Measurements from ENCODE around the gene GPSM1. TPM values are rescaled to one million over a fixed set of nuclear protein-coding genes. Genes with fewer than 3 reads are reported as not detected.

The GPSM1 gene
- total and polyA plus RNA-seq, 2 donors (not counting 1 experiment from before 2014, with no cell fraction given) = 2.4 to 6.3 TPM

DNA sequence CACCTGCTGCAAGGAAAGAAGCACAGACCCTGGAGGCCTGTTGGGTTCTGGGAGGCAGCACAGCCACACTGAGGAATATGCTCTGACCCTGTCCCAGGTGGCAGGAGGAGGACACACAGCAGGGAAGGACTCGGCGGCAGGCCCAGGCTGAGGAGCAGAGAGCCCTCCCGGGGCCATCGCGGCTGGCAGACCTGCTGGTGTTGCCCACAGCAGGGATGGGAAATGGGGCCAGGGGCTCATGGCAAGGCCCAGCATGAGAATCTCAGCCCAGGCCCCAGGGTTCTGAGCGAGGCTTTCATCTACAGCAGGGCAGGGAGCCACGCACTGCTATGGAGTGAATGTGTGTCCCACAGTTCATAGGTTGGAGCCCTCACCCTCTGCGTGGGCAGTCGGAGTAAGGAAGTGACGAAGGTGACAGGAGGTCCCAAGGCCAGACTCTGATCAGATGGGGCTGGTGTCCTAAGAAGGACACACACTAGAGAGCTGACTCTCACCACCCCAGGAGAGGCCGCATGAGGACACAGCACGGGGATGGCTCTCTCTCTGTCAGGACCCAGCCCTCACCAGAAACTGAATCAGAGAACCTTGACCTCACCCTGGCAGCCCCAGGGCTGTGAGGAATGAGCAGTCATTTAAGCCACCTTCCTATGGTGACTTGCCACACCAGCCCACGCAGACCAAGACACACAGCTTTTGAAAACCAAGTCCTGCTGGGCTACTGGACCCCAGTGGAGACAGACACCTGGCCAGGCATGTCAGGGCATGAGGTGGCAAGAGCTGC is 10.3 kb upstream of the GPSM1 start:
- H3K4me1 ChIP-seq (ENCODE audit: control insufficient read depth in 2 of 2, insufficient read depth in 2 of 2, low read length in 2 of 2) = peaks cover 15 to 22% of the 10 kb centered on the region in 2 donors
- ChIA-PET CTCF (no interaction called here), POLR2A (no interaction called here)
- peaks cover 16% of the 10 kb centered on the region for H3K4me1 Mint-ChIP-seq
- ATAC-seq (ENCODE audit: low read depth) (no peak), DNase-seq (no peak)
- no peak overlapping the region for H3K4me3 Mint-ChIP-seq
- H3K79me2 ChIP-seq (ENCODE audit: control insufficient read depth, insufficient read depth, low read length) = no peaks in the 10 kb centered on the region
- TF ChIP-seq, protein P1, sequence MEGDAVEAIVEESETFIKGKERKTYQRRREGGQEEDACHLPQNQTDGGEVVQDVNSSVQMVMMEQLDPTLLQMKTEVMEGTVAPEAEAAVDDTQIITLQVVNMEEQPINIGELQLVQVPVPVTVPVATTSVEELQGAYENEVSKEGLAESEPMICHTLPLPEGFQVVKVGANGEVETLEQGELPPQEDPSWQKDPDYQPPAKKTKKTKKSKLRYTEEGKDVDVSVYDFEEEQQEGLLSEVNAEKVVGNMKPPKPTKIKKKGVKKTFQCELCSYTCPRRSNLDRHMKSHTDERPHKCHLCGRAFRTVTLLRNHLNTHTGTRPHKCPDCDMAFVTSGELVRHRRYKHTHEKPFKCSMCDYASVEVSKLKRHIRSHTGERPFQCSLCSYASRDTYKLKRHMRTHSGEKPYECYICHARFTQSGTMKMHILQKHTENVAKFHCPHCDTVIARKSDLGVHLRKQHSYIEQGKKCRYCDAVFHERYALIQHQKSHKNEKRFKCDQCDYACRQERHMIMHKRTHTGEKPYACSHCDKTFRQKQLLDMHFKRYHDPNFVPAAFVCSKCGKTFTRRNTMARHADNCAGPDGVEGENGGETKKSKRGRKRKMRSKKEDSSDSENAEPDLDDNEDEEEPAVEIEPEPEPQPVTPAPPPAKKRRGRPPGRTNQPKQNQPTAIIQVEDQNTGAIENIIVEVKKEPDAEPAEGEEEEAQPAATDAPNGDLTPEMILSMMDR (IDR thresholded peaks at IDR 0.05) = no peak
- TF ChIP-seq EZH2 (IDR thresholded peaks at IDR 0.05; ENCODE audit: borderline replicate concordance, insufficient read depth, low read depth, low read length, poor library complexity, severe bottlenecking) = no peak
- H3K36me3 ChIP-seq (replicated peaks in 1 of 2; ENCODE audit: control extremely low read depth in 1 of 2, control insufficient read depth in 1 of 2, extremely low read depth in 1 of 2, insufficient read depth in 2 of 2, low read length in 1 of 2) = no peaks in the 10 kb centered on the region
- H3K27me3 Mint-ChIP-seq = peaks cover 12% of the 10 kb centered on the region
- intact Hi-C loops (cut with micrococcal nuclease) = no loop called here
- peaks cover 3% of the 10 kb centered on the region for H3K9me3 Mint-ChIP-seq (ENCODE audit: insufficient read depth)
- no peaks in the 10 kb centered on the region for H4K20me1 ChIP-seq (ENCODE audit: control insufficient read depth, insufficient read depth, low read length, poor library complexity, severe bottlenecking)
- 53% methylated on average over 13 of the region's 13 CpGs for WGBS (ENCODE audit: insufficient coverage)
- H2AFZ ChIP-seq (ENCODE audit: insufficient read depth, low read depth, low read length, poor library complexity, severe bottlenecking) = no peak overlapping the region
- no peak overlapping the region for H3K4me3 ChIP-seq (ENCODE audit: control extremely low read depth in 1 of 5, extremely low read depth in 1 of 5, insufficient read depth in 1 of 5, low read depth in 2 of 5, low read length in 4 of 5)
- H3K9ac ChIP-seq (ENCODE audit: low read length) = no peak overlapping the region
- no peak overlapping the region for H3K4me2 ChIP-seq (replicated peaks; ENCODE audit: low read depth, low read length, poor library complexity, severe bottlenecking)
- no peak overlapping the region for H3K27ac ChIP-seq (ENCODE audit: low read length in 2 of 2)
- peaks cover 0 to 6% (median 0%) of the 10 kb centered on the region in 4 experiments for H3K27me3 ChIP-seq (replicated peaks in 1 of 4; ENCODE audit: control extremely low read depth in 1 of 4, control insufficient read depth in 3 of 4, insufficient read depth in 4 of 4, low read length in 3 of 4)
- no peak overlapping the region for H3K27ac Mint-ChIP-seq
- H3K9me3 ChIP-seq (ENCODE audit: control extremely low read depth in 1 of 3, control insufficient read depth in 2 of 3, insufficient read depth in 1 of 3, low read length in 2 of 3) = peaks cover 0 to 27% (median 10%) of the 10 kb centered on the region in 3 donors

DNA sequence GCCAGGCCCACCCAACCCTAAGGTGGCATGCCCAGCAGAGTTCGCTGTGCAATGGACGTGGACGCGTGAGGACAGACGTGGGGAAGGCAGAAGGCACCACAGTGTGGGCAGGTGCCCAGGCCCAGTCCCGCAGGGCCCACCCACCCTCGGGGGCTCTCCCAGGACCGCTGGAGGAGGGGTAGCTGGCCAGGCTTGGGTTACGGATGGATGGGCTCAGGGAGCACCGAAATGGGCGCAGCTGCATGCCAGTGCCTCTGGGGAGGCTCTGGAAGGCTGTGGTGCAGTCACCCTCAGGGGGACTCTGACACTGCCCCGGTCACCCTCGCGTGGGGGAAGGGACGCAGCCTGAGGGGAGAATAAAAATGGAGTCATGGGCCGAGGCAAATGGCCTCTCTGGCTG is 9.6 kb upstream of the GPSM1 start:
- Histone ChIP-seq H3K4me3 (ENCODE audit: control extremely low read depth in 1 of 5, extremely low read depth in 1 of 5, insufficient read depth in 1 of 5, low read depth in 2 of 5, low read length in 4 of 5) (no peak overlapping the region), H3K36me3 (replicated peaks in 1 of 2; ENCODE audit: control extremely low read depth in 1 of 2, control insufficient read depth in 1 of 2, extremely low read depth in 1 of 2, insufficient read depth in 2 of 2, low read length in 1 of 2) (no peaks in the 10 kb centered on the region), H3K4me2 (replicated peaks; ENCODE audit: low read depth, low read length, poor library complexity, severe bottlenecking) (peak overlapping the region; percentile 25), H3K79me2 (ENCODE audit: control insufficient read depth, insufficient read depth, low read length) (no peaks in the 10 kb centered on the region), H4K20me1 (ENCODE audit: control insufficient read depth, insufficient read depth, low read length, poor library complexity, severe bottlenecking) (no peaks in the 10 kb centered on the region), H3K4me1 (ENCODE audit: control insufficient read depth in 2 of 2, insufficient read depth in 2 of 2, low read length in 2 of 2) (peaks cover 14 to 18% of the 10 kb centered on the region in 2 donors), H3K9ac (ENCODE audit: low read length) (no peak overlapping the region), H3K9me3 (ENCODE audit: control extremely low read depth in 1 of 3, control insufficient read depth in 2 of 3, insufficient read depth in 1 of 3, low read length in 2 of 3) (peaks cover 0 to 27% (median 10%) of the 10 kb centered on the region in 3 donors), H2AFZ (ENCODE audit: insufficient read depth, low read depth, low read length, poor library complexity, severe bottlenecking) (no peak overlapping the region), H3K27ac (ENCODE audit: low read length in 2 of 2) (no peak overlapping the region), H3K27me3 (replicated peaks in 1 of 4; ENCODE audit: control extremely low read depth in 1 of 4, control insufficient read depth in 3 of 4, insufficient read depth in 4 of 4, low read length in 3 of 4) (peaks cover 0 to 6% (median 0%) of the 10 kb centered on the region in 4 experiments)
- H3K4me3 Mint-ChIP-seq = no peak overlapping the region
- no peak for DNase-seq
- WGBS (ENCODE audit: insufficient coverage) = 10% methylated on average over 16 of the region's 16 CpGs
- TF ChIP-seq, protein P1 (IDR thresholded peaks at IDR 0.05) = no peak
- TF ChIP-seq EZH2 (IDR thresholded peaks at IDR 0.05; ENCODE audit: borderline replicate concordance, insufficient read depth, low read depth, low read length, poor library complexity, severe bottlenecking) = no peak
- no peak overlapping the region for H3K27ac Mint-ChIP-seq
- H3K27me3 Mint-ChIP-seq = peaks cover 12% of the 10 kb centered on the region
- H3K9me3 Mint-ChIP-seq (ENCODE audit: insufficient read depth) = peaks cover 3% of the 10 kb centered on the region
- ATAC-seq (ENCODE audit: low read depth) = no peak
- intact Hi-C loops (cut with micrococcal nuclease) = no loop called here
- peaks cover 16% of the 10 kb centered on the region for H3K4me1 Mint-ChIP-seq
- CTCF ChIA-PET = no interaction called here
- POLR2A ChIA-PET = no interaction called here

Measured in B cell (primary cell).